Measurements from ENCODE around the gene PANX3.

PANX3 gene

GRCh38 chr11:124612567-124613246 is 1.5 kb downstream of the PANX3 start:
- Histone ChIP-seq H3K27ac (no peak overlapping the region), H3K79me2 (ENCODE audit: insufficient read depth, low read depth) (no peaks in the 10 kb centered on the region), H3K4me3 (IDR thresholded peaks at IDR 0.05; ENCODE audit: insufficient read depth, low read depth, low read length) (no peak overlapping the region), H3K27me3 (ENCODE audit: insufficient read depth, low read depth) (no peaks in the 10 kb centered on the region), H3K36me3 (ENCODE audit: insufficient read depth) (no peaks in the 10 kb centered on the region), H3K9ac (no peak overlapping the region), H3K4me1 (ENCODE audit: low read depth, poor library complexity, severe bottlenecking) (no peaks in the 10 kb centered on the region), H3K4me2 (no peak overlapping the region), H4K20me1 (ENCODE audit: insufficient read depth) (no peaks in the 10 kb centered on the region), H2AFZ (ENCODE audit: low read depth) (no peak overlapping the region)
- TF ChIP-seq CTCF (conservative IDR thresholded peaks at IDR 0.05; ENCODE audit: low read depth, low read length): no peak

GRCh38 chr11:124618863-124619262 is 7.6 kb downstream of the PANX3 start:
- Histone ChIP-seq H3K36me3 (ENCODE audit: insufficient read depth) (no peaks in the 10 kb centered on the region), H3K27ac (no peak overlapping the region), H4K20me1 (ENCODE audit: insufficient read depth) (no peaks in the 10 kb centered on the region), H2AFZ (ENCODE audit: low read depth) (no peak overlapping the region), H3K4me1 (ENCODE audit: low read depth, poor library complexity, severe bottlenecking) (peaks cover 3% of the 10 kb centered on the region), H3K4me2 (no peak overlapping the region), H3K9ac (no peak overlapping the region), H3K4me3 (IDR thresholded peaks at IDR 0.05; ENCODE audit: insufficient read depth, low read depth, low read length) (no peak overlapping the region), H3K79me2 (ENCODE audit: insufficient read depth, low read depth) (peaks cover 10% of the 10 kb centered on the region; the same call in 1 of the 2 replicates), H3K27me3 (ENCODE audit: insufficient read depth, low read depth) (no peaks in the 10 kb centered on the region)
- no peak for TF ChIP-seq CTCF (conservative IDR thresholded peaks at IDR 0.05; ENCODE audit: low read depth, low read length)

- Histone ChIP-seq H2AFZ (ENCODE audit: low read depth) (peak within 1 kb of the TSS; percentile 87), H3K36me3 (ENCODE audit: insufficient read depth) (no peaks in the 10 kb centered on the region), H3K4me2 (peak within 1 kb of the TSS; percentile 87), H3K27me3 (ENCODE audit: insufficient read depth, low read depth) (no peaks in the 10 kb centered on the region), H4K20me1 (ENCODE audit: insufficient read depth) (no peaks in the 10 kb centered on the region), H3K79me2 (ENCODE audit: insufficient read depth, low read depth) (peaks cover 21% of the 10 kb centered on the region; the same call in 1 of the 2 replicates), H3K4me1 (ENCODE audit: low read depth, poor library complexity, severe bottlenecking) (peaks cover 6% of the 10 kb centered on the region), H3K9ac (peak within 1 kb of the TSS; percentile 86), H3K4me3 (IDR thresholded peaks at IDR 0.05; ENCODE audit: insufficient read depth, low read depth, low read length) (no peak within 1 kb of the TSS), H3K27ac (peak within 1 kb of the TSS; percentile 70)
- TF ChIP-seq CTCF (conservative IDR thresholded peaks at IDR 0.05; ENCODE audit: low read depth, low read length): no peak
Observed at GRCh38 chr11:124622531-124623451, 11.6 kb downstream of the PANX3 start, which contains the start of gene TBRG1. TSS of gene TBRG1 (plus strand) at chr11:124622864. CDS start at chr11:124623084, 220 bp downstream.

GRCh38 chr11:124623861-124624525 is 12.8 kb downstream of the PANX3 start:
- Histone ChIP-seq H3K4me3 (IDR thresholded peaks at IDR 0.05; ENCODE audit: insufficient read depth, low read depth, low read length) (no peak overlapping the region), H3K9ac (peak overlapping the region; percentile 86; the same call in 1 of the 2 replicates), H4K20me1 (ENCODE audit: insufficient read depth) (no peaks in the 10 kb centered on the region), H3K27ac (no peak overlapping the region), H3K79me2 (ENCODE audit: insufficient read depth, low read depth) (peaks cover 21% of the 10 kb centered on the region; the same call in 1 of the 2 replicates), H3K4me2 (peak overlapping the region; percentile 87), H3K36me3 (ENCODE audit: insufficient read depth) (no peaks in the 10 kb centered on the region), H2AFZ (ENCODE audit: low read depth) (no peak overlapping the region), H3K4me1 (ENCODE audit: low read depth, poor library complexity, severe bottlenecking) (peaks cover 6% of the 10 kb centered on the region), H3K27me3 (ENCODE audit: insufficient read depth, low read depth) (no peaks in the 10 kb centered on the region)
- TF ChIP-seq CTCF (conservative IDR thresholded peaks at IDR 0.05; ENCODE audit: low read depth, low read length): no peak
